Measurements from ENCODE around the gene CHST6.

DNA sequence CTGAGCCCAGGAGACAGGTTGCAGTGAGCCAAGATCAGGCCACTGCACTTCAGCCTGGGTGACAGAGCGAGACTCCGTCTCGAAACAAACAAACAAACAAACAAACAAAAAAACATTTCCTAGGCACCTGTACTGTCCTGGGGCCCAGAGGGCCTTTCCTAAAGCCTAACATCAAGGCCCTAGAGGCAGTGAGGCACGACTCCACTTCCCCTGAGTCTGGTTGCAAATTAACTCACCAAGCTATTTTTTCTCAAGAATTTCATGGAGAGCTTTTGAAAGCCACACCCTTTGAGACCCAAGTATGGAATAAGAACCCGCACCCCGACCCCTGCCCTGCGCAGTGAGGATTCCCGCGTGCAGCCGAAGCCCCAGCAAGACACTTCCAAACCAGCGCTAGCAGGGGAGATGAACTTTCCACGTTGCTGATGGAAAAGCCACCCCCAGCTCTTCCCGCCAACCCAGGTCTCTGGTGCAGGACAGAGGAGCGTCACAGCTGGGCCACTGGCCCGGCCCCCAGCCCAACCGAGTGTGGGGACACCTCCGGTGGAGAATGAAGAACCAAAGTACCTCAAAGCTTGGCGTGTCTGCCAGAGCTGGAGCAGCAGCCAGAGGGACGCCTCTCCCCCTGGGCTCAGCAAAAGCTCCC lies 39.4 kb upstream of the CHST6 start:
- TF ChIP-seq, protein P1, sequence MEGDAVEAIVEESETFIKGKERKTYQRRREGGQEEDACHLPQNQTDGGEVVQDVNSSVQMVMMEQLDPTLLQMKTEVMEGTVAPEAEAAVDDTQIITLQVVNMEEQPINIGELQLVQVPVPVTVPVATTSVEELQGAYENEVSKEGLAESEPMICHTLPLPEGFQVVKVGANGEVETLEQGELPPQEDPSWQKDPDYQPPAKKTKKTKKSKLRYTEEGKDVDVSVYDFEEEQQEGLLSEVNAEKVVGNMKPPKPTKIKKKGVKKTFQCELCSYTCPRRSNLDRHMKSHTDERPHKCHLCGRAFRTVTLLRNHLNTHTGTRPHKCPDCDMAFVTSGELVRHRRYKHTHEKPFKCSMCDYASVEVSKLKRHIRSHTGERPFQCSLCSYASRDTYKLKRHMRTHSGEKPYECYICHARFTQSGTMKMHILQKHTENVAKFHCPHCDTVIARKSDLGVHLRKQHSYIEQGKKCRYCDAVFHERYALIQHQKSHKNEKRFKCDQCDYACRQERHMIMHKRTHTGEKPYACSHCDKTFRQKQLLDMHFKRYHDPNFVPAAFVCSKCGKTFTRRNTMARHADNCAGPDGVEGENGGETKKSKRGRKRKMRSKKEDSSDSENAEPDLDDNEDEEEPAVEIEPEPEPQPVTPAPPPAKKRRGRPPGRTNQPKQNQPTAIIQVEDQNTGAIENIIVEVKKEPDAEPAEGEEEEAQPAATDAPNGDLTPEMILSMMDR (conservative IDR thresholded peaks at IDR 0.05): no peak
- TF ChIP-seq EZH2 (IDR thresholded peaks at IDR 0.05; ENCODE audit: low read depth): no peak

All from PC-9 (cell line).